ENCODE data around the gene MXD3. TPM values are rescaled to one million over a fixed set of nuclear protein-coding genes. Genes with fewer than 3 reads are reported as not detected.

Gene MXD3
- total RNA-seq (2022; extraction: Qiagen RNA extraction): 13.2 to 22.0 TPM (median 19.7 TPM) in 5 replicates

GRCh38 chr5:177311723-177312648 lies at the start of gene MXD3:
Gene MXD3, minus strand, starts transcription at chr5:177311898. Its CDS starts 68 bp downstream, at chr5:177311830.

GRCh38 chr5:177357459-177358351 lies 46.0 kb upstream of the MXD3 start, which contains the start of gene RGS14:
Gene RGS14, plus strand, starts transcription at chr5:177357924. Its CDS starts 101 bp downstream, at chr5:177358025.

GRCh38 chr5:177351392-177352329 lies 40.0 kb upstream of the MXD3 start, which contains the start of gene LMAN2:
Gene LMAN2, minus strand, starts transcription at chr5:177351668. Its CDS starts 21 bp downstream, at chr5:177351647.

GRCh38 chr5:177303121-177303924 lies 8.4 kb downstream of the MXD3 start, which contains the start of the genes PRELID1 and RAB24:
Gene PRELID1, plus strand, starts transcription at chr5:177303799. Its CDS starts 187 bp downstream, at chr5:177303986.
Gene RAB24, minus strand, starts transcription at chr5:177303719. Its CDS starts 431 bp downstream, at chr5:177303288.

Other genes with a start within 250 kb of the MXD3 start
- gene FGFR4, start 225.0 kb downstream of the MXD3 start, total RNA-seq (2022; extraction: Qiagen RNA extraction): 17.5 to 24.2 TPM (median 21.4 TPM) in 5 replicates
- 16.9 to 21.9 TPM (median 19.9 TPM) in 5 replicates for gene NSD1, start 178.1 kb downstream of the MXD3 start, total RNA-seq (2022; extraction: Qiagen RNA extraction)
- 20.6 to 26.7 TPM (median 23.9 TPM) in 5 replicates for gene RAB24, start 8.2 kb downstream of the MXD3 start, total RNA-seq (2022; extraction: Qiagen RNA extraction)
- 272 to 393 TPM (median 364 TPM) in 5 replicates for gene PRELID1, start 8.1 kb downstream of the MXD3 start, total RNA-seq (2022; extraction: Qiagen RNA extraction)
- 194 to 254 TPM (median 201 TPM) in 5 replicates for gene LMAN2, start 39.8 kb upstream of the MXD3 start, total RNA-seq (2022; extraction: Qiagen RNA extraction)
- gene RGS14, start 46.0 kb upstream of the MXD3 start, total RNA-seq (2022; extraction: Qiagen RNA extraction): 3.8 to 5.4 TPM (median 5.1 TPM) in 5 replicates
- gene SLC34A1, start 72.5 kb upstream of the MXD3 start, total RNA-seq (2022; extraction: Qiagen RNA extraction): not detected in 5 replicates
- not detected in 5 replicates for gene PFN3, start 88.8 kb upstream of the MXD3 start, total RNA-seq (2022; extraction: Qiagen RNA extraction)
- 15.9 to 26.4 TPM (median 22.8 TPM) in 5 replicates for gene F12, start 97.7 kb upstream of the MXD3 start, total RNA-seq (2022; extraction: Qiagen RNA extraction)
- 23.1 to 28.9 TPM (median 27.3 TPM) in 5 replicates for gene GRK6, start 114.8 kb upstream of the MXD3 start, total RNA-seq (2022; extraction: Qiagen RNA extraction)
- 13.8 to 35.0 TPM (median 34.5 TPM) in 5 replicates for gene PRR7, start 134.9 kb upstream of the MXD3 start, total RNA-seq (2022; extraction: Qiagen RNA extraction)
- gene DBN1, start 161.7 kb upstream of the MXD3 start, total RNA-seq (2022; extraction: Qiagen RNA extraction): 54.9 to 72.4 TPM (median 65.5 TPM) in 5 replicates
- gene PDLIM7, start 185.7 kb upstream of the MXD3 start, total RNA-seq (2022; extraction: Qiagen RNA extraction): 72.8 to 92.2 TPM (median 80.9 TPM) in 5 replicates
- gene DOK3, start 197.9 kb upstream of the MXD3 start, total RNA-seq (2022; extraction: Qiagen RNA extraction): 1.8 to 5.3 TPM (median 3.6 TPM) in 5 replicates
- gene DDX41, start 205.1 kb upstream of the MXD3 start, total RNA-seq (2022; extraction: Qiagen RNA extraction): 84.0 to 122 TPM (median 112 TPM) in 5 replicates
- gene FAM193B, start 242.7 kb upstream of the MXD3 start, total RNA-seq (2022; extraction: Qiagen RNA extraction): 19.5 to 29.0 TPM (median 23.9 TPM) in 5 replicates

All from A549 treated with AZD2906 at 1 μM for 4 hours (cell line).